ENCODE results near the gene YPEL2. TPM values are rescaled to one million over a fixed set of nuclear protein-coding genes. Genes with fewer than 3 reads are reported as not detected.
A peak's percentile ranks its signal among the peaks of the same experiment; 100 is the strongest.
"Not testable (repeated sequence)": the region's sequence is repeated elsewhere in the genome, so short reads cannot be mapped to it uniquely, and the experiment has no call there.

Gene YPEL2
- polyA plus RNA-seq, 2 of the 4 experiments (the other 2 are of a cell fraction): 5.4 to 8.2 TPM

GRCh38 chr17:59304811-59305210 lies 26.6 kb upstream of the YPEL2 start:
- H3K4me3 ChIP-seq: no peak overlapping the region
- H3K27ac ChIP-seq: no peak overlapping the region
- TF ChIP-seq TP53 (CRISPR knock-in tag; IDR thresholded peaks at IDR 0.05) (no peak), SMC3 (IDR thresholded peaks at IDR 0.05) (no peak), NFE2L2 (conservative IDR thresholded peaks at IDR 0.05; ENCODE audit: low read length) (no peak), RCOR1 (IDR thresholded peaks at IDR 0.05; ENCODE audit: low read depth, low read length) (no peak), GATA3 (IDR thresholded peaks at IDR 0.05; ENCODE audit: borderline replicate concordance) (no peak)
- TF ChIP-seq, protein P1, sequence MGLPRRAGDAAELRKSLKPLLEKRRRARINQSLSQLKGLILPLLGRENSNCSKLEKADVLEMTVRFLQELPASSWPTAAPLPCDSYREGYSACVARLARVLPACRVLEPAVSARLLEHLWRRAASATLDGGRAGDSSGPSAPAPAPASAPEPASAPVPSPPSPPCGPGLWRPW (IDR thresholded peaks at IDR 0.05): no peak
- no peak overlapping the region for H3K4me2 ChIP-seq
- ATAC-seq (no peak; a peak in 1 of 6 replicates), FAIRE-seq (no peak), DNase-seq (ENCODE audit: low read depth in 1 of 2, low spot score in 1 of 2) (no peak)
- ChIA-PET CTCF (interaction anchor here (0.6 to 0.7 kb wide), 2 partner anchors 9 to 137 kb away, joined by 3 read pairs; no protein-coding TSS in a partner anchor), POLR2A (no interaction called here)
- no peaks in the 10 kb centered on the region for H3K4me1 ChIP-seq
- 5% methylated on average over 2 of the region's 2 CpGs for WGBS (ENCODE audit: missing lambda C conversion rate)
- H3K9me3 ChIP-seq: no peaks in the 10 kb centered on the region

DNA sequence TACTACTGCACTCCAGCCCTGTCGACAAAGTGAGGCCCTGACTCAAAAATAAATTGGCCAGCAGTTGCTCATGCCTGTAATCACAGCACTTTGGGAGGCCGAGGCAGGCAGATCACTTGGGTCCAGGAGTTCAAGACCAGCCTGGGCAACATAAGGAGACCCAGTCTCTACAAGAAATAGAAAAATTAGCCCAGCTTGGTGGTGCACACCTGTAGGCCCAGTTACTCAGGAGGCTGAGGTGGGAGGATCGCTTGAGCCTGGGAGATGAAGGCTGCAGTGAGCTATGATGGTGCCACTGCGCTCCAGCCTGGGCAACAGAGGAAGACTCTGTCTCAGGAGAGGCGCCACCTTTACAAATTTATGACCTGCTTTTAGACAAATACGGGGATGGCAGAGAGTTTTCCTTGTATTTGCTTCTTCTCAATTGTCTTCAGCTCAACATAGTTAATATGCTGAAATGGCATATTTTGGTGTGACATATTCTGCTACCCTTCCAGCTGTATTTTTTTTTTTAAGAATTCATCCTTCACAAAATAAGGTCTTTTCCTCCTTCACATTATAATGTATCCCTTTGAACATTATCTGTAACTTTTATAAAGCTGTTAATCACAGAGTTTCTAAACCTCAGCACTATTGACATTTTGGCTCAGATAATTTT lies 21.1 kb upstream of the YPEL2 start:
- Histone ChIP-seq H3K4me3 (no peak overlapping the region), H3K27ac (no peak overlapping the region), H3K9me3 (no peaks in the 10 kb centered on the region), H3K4me1 (no peaks in the 10 kb centered on the region), H3K4me2 (peak overlapping the region; percentile 40; the same call in 2 of the 3 replicates)
- CTCF ChIA-PET: interaction anchor here (0.8 to 14.1 kb wide), 64 partner anchors 8 to 1236 kb away, joined by 3 to 385 read pairs (median 4); partner anchors contain the start of gene YPEL2
- POLR2A ChIA-PET: interaction anchor here (1.5 kb wide), 1 partner anchor 90 kb away, joined by 5 read pairs; the partner anchor contains the start of gene GDPD1
- FAIRE-seq (no peak), DNase-seq (ENCODE audit: low read depth in 1 of 2, low spot score in 1 of 2) (no peak), ATAC-seq (0 out of 6 replicates have a peak, but pooled peaks of 1 of the 2 experiments have one; percentile 11)
- WGBS (ENCODE audit: missing lambda C conversion rate): 58% methylated on average over 6 of the region's 6 CpGs
- TF ChIP-seq MAFK (IDR thresholded peaks at IDR 0.05; ENCODE audit: partially characterized antibody) (peak; percentile 99), FOXS1 (CRISPR knock-in tag; IDR thresholded peaks at IDR 0.05) (no peak), GATA3 (IDR thresholded peaks at IDR 0.05; ENCODE audit: borderline replicate concordance) (no peak), NFE2L2 (conservative IDR thresholded peaks at IDR 0.05; ENCODE audit: low read length) (no peak), HDAC2 (IDR thresholded peaks at IDR 0.05) (no peak), FOSB (CRISPR knock-in tag; IDR thresholded peaks at IDR 0.05) (no peak)
- TF ChIP-seq, protein P2, sequence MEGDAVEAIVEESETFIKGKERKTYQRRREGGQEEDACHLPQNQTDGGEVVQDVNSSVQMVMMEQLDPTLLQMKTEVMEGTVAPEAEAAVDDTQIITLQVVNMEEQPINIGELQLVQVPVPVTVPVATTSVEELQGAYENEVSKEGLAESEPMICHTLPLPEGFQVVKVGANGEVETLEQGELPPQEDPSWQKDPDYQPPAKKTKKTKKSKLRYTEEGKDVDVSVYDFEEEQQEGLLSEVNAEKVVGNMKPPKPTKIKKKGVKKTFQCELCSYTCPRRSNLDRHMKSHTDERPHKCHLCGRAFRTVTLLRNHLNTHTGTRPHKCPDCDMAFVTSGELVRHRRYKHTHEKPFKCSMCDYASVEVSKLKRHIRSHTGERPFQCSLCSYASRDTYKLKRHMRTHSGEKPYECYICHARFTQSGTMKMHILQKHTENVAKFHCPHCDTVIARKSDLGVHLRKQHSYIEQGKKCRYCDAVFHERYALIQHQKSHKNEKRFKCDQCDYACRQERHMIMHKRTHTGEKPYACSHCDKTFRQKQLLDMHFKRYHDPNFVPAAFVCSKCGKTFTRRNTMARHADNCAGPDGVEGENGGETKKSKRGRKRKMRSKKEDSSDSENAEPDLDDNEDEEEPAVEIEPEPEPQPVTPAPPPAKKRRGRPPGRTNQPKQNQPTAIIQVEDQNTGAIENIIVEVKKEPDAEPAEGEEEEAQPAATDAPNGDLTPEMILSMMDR (IDR thresholded peaks at IDR 0.05): no peak

GRCh38 chr17:59311051-59311468 lies 20.4 kb upstream of the YPEL2 start:
- TF ChIP-seq SMC3 (IDR thresholded peaks at IDR 0.05) (peak; percentile 94), RAD21 (conservative IDR thresholded peaks at IDR 0.05 in 1 of 2, IDR thresholded peaks at IDR 0.05 in 1 of 2) (peak; percentile 96), ZC3H11A (IDR thresholded peaks at IDR 0.05) (0 out of 2 replicates have a peak, but pooled peaks have one; percentile 12), ZNF302 (CRISPR knock-in tag; IDR thresholded peaks at IDR 0.05) (no peak)
- TF ChIP-seq, protein P2 (IDR thresholded peaks at IDR 0.05): peak; percentile 99
- FAIRE-seq (peak; percentile 68), DNase-seq (ENCODE audit: low read depth in 1 of 2, low spot score in 1 of 2) (peak; percentile 63 to 71), ATAC-seq (peak; percentile 95 to 96)
- H3K4me3 ChIP-seq: no peak overlapping the region
- ChIA-PET POLR2A (interaction anchor here (1.5 kb wide), 1 partner anchor 90 kb away, joined by 5 read pairs; the partner anchor contains the start of gene GDPD1), CTCF (interaction anchor here (0.5 to 14.1 kb wide), 68 partner anchors 9 to 1235 kb away, joined by 3 to 385 read pairs (median 4); partner anchors contain the start of gene YPEL2)
- H3K4me1 ChIP-seq: no peaks in the 10 kb centered on the region
- H3K9me3 ChIP-seq: no peaks in the 10 kb centered on the region
- 3% methylated on average over 5 of the region's 5 CpGs for WGBS (ENCODE audit: missing lambda C conversion rate)
- H3K27ac ChIP-seq: no peak overlapping the region
- peak overlapping the region; percentile 40; the same call in 2 of the 3 replicates for H3K4me2 ChIP-seq

DNA sequence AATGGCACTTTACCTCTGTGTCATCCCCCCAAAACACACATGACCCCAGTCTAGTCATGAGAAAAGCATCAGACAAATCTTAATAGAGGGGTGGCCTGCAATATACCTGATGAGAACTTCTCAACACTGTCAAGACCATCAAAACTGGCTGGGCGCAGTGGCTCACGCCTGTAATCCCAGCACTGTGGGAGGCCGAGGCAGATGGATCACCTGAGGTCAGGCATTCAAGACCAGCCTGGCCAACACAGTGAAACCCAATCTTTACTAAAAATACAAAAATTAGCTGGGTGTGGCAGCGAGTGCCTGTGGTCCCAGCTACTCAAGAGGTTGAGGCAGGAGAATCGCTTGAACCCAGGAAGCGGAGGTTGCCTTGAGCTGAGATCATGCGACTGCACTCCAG lies 19.9 kb upstream of the YPEL2 start:
- POLR2A ChIA-PET: interaction anchor here (1.5 kb wide), 1 partner anchor 91 kb away, joined by 5 read pairs; the partner anchor contains the start of gene GDPD1
- FAIRE-seq, ATAC-seq: not testable (repeated sequence)

More for the DNA sequence above, 19.9 kb upstream of the YPEL2 start:
- not testable (repeated sequence) for H3K9me3 ChIP-seq; H3K4me2 ChIP-seq; H3K4me3 ChIP-seq; H3K4me1 ChIP-seq; H3K27ac ChIP-seq; DNase-seq (ENCODE audit: low read depth in 1 of 2, low spot score in 1 of 2)
- CTCF ChIA-PET: interaction anchor here (0.5 to 14.1 kb wide), 52 partner anchors 9 to 726 kb away, joined by 3 to 385 read pairs (median 4); partner anchors contain the start of gene YPEL2
- 58% methylated on average over 7 of the region's 7 CpGs for WGBS (ENCODE audit: missing lambda C conversion rate)

Measured in A549 (cell line).